ENCODE results near the gene GDNF.
"Not testable (repeated sequence)": the region's sequence is repeated elsewhere in the genome, so short reads cannot be mapped to it uniquely, and the experiment has no call there.

The GDNF gene

DNA sequence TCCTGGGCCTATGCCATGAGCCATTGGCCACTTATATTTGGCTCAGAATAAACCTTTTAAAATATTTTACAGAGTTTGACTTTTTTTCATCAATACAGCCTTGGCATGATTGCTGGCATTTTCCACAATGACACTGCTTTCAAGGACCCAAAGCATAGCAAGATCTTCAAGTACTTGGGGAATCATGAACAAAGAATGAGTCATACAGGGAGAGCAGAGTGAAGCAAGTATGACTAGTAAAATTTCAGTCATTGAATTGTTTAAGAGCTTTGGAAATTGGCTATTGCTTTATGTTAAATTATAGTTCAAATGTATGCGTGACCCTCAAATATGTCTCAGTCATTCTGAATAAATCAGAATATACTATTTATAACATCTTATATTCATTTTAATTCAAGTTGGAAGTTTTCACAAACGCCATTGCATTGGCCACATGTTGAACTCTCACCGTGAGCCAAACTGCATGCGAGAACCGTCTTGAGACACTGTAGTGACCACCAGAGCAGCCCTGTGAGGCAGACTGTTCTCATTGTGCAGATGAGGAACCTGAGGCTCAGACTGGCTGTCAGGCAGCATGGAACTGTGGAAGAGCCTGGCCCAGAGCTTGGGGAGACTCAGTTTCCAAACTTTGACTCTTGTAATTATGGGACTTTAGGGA lies 52.9 kb downstream of the GDNF start:
- TF ChIP-seq, protein P1, sequence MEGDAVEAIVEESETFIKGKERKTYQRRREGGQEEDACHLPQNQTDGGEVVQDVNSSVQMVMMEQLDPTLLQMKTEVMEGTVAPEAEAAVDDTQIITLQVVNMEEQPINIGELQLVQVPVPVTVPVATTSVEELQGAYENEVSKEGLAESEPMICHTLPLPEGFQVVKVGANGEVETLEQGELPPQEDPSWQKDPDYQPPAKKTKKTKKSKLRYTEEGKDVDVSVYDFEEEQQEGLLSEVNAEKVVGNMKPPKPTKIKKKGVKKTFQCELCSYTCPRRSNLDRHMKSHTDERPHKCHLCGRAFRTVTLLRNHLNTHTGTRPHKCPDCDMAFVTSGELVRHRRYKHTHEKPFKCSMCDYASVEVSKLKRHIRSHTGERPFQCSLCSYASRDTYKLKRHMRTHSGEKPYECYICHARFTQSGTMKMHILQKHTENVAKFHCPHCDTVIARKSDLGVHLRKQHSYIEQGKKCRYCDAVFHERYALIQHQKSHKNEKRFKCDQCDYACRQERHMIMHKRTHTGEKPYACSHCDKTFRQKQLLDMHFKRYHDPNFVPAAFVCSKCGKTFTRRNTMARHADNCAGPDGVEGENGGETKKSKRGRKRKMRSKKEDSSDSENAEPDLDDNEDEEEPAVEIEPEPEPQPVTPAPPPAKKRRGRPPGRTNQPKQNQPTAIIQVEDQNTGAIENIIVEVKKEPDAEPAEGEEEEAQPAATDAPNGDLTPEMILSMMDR (IDR thresholded peaks at IDR 0.05; ENCODE audit: insufficient read depth, low read length, poor library complexity, severe bottlenecking), result no peak
- Histone ChIP-seq H3K4me3 (replicated peaks; ENCODE audit: low read depth, low read length) (no peak overlapping the region), H3K27me3 (replicated peaks; ENCODE audit: control insufficient read depth, insufficient read depth, low read length) (no peaks in the 10 kb centered on the region), H3K36me3 (ENCODE audit: control insufficient read depth, insufficient read depth, low read length) (no peaks in the 10 kb centered on the region)
- DNase-seq (ENCODE audit: extremely low read depth, insufficient read length), result no peak

DNA sequence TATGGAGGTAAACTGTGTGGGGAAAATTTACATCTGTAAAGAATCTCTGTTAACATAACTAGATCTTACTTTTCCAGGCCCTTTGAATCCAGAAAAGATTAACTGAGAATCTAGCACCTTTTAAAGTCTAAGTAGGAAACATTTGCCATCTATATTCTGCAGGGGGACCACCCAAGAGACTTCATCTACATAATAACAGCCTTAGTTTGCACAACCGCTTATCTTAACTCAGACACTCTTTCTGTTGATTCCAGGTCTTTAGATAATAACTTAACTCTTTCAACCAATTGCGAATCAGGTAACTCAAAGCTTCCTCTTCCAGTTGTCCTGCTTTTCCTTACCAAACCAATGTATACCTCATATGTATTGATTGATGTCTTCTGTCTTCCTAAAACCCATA lies 53.4 kb downstream of the GDNF start:
- H3K36me3 ChIP-seq (ENCODE audit: control insufficient read depth, insufficient read depth, low read length), result no peaks in the 10 kb centered on the region
- no peak overlapping the region for H3K4me3 ChIP-seq (replicated peaks; ENCODE audit: low read depth, low read length)
- DNase-seq (ENCODE audit: extremely low read depth, insufficient read length), result no peak
- no peaks in the 10 kb centered on the region for H3K27me3 ChIP-seq (replicated peaks; ENCODE audit: control insufficient read depth, insufficient read depth, low read length)
- TF ChIP-seq, protein P1 (IDR thresholded peaks at IDR 0.05; ENCODE audit: insufficient read depth, low read length, poor library complexity, severe bottlenecking), result no peak

DNA sequence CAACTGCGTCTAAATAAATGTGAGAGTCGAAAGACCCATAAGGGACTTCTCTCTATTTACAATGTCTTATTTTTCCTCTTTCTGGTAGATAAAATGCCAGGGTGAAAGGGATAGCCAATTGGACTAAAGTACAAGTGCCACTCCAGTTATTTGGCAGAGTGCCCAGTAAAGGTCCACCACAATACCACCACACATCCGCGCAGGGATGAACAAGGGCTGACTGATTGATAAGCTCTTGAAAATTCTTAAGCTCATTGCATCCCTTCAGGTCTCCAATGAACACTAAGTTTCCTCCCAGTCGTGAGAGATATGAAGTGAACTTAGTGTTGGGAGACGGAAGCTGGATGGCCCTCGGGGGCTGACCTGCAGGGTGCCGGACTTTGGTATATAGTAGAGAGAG lies 58.4 kb downstream of the GDNF start:
- H3K27me3 ChIP-seq (replicated peaks; ENCODE audit: control insufficient read depth, insufficient read depth, low read length); H3K4me3 ChIP-seq (replicated peaks; ENCODE audit: low read depth, low read length); DNase-seq (ENCODE audit: extremely low read depth, insufficient read length): not testable (repeated sequence)

DNA sequence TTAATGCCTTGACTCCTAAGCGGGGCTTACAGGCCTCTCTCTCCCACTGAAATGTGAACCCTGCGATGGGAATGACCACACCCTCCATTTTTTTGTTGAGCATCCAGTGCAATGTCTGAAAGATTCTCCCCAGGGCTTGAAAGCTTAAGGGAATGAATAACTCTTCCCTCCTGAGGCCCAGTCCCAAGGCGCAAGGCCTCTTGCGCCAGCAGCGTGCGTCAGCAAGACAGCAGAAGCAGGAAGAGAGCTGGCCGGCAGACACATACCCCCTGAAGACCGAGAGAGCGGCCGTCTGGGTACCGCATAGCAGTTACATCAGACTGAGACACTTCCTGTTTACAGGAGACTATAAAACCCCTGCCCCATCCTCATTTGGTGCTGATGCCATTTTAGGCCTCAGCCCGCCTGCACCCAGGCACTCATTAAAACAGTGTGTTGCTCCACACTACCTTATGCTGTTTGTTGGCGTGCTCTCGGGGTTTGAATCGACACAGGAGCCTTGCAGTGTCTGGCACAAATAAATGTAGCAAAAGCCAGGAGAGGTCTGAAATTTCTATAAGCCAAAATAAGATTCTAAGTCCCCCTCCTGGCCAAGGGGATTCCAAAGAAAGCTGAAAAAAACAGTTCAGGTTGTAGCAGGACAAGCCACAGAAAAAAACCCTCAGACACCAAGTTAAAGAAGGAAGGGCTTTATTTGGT lies 62.3 kb downstream of the GDNF start:
- no peaks in the 10 kb centered on the region for H3K27me3 ChIP-seq (replicated peaks; ENCODE audit: control insufficient read depth, insufficient read depth, low read length)
- DNase-seq (ENCODE audit: extremely low read depth, insufficient read length), result no peak
- no peaks in the 10 kb centered on the region for H3K36me3 ChIP-seq (ENCODE audit: control insufficient read depth, insufficient read depth, low read length)
- no peak overlapping the region for H3K4me3 ChIP-seq (replicated peaks; ENCODE audit: low read depth, low read length)
- TF ChIP-seq, protein P1 (IDR thresholded peaks at IDR 0.05; ENCODE audit: insufficient read depth, low read length, poor library complexity, severe bottlenecking), result no peak

More for the DNA sequence above, 58.4 kb downstream of the GDNF start:
- H3K36me3 ChIP-seq (ENCODE audit: control insufficient read depth, insufficient read depth, low read length), result not testable (repeated sequence)

DNA sequence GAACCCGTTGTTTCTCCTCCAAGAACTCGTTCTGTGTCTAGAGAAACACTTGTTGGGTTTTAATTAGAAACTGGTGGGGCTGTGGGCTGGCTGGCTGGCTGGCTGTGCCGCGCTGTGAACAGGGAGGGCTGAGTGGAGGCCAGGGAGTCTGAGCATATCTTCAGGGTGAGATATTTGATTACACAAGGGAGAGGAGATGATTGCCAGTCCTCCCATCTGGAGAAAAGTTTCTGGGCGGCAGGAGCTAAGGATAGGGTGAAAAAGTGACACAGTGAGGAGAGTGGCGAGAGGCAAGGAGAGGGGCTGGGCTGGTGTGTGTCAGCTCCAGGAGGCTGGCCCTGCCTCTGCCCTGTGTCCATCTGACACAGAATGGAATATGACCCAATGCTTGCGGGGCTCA lies 63.0 kb downstream of the GDNF start:
- TF ChIP-seq, protein P1 (IDR thresholded peaks at IDR 0.05; ENCODE audit: insufficient read depth, low read length, poor library complexity, severe bottlenecking), result no peak
- no peaks in the 10 kb centered on the region for H3K36me3 ChIP-seq (ENCODE audit: control insufficient read depth, insufficient read depth, low read length)
- H3K4me3 ChIP-seq (replicated peaks; ENCODE audit: low read depth, low read length), result no peak overlapping the region
- no peak for DNase-seq (ENCODE audit: extremely low read depth, insufficient read length)
- H3K27me3 ChIP-seq (replicated peaks; ENCODE audit: control insufficient read depth, insufficient read depth, low read length), result no peaks in the 10 kb centered on the region

DNA sequence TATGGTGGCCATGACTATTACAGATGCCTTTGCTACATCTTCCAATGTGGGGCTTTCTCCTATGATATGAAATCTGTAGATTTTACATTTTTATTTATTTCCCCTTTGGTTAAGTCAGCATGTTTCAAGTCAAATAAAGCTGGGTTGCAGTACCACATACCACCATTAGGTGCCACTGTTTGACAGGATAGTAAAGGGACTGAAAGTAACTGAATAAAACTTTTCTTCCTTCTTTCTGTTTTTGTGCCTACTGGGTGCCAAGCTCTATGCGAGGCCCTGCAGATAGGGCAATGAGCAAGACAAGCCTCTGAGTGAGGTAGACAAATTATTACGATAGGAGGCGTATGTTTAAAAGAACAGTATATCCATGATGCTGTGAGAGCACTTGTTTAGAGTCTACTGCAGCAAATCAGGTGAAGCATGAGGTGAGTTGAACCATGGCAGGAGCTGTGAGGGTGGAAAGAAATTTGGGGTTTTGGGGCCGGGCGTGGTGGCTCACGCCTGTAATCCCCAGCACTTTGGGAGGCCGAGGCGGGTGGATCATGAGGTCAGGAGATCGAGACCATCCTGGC lies 64.8 kb downstream of the GDNF start:
- H3K27me3 ChIP-seq (replicated peaks; ENCODE audit: control insufficient read depth, insufficient read depth, low read length), result no peaks in the 10 kb centered on the region
- H3K4me3 ChIP-seq (replicated peaks; ENCODE audit: low read depth, low read length), result no peak overlapping the region
- TF ChIP-seq, protein P1 (IDR thresholded peaks at IDR 0.05; ENCODE audit: insufficient read depth, low read length, poor library complexity, severe bottlenecking), result peak; percentile 77
- H3K36me3 ChIP-seq (ENCODE audit: control insufficient read depth, insufficient read depth, low read length), result no peaks in the 10 kb centered on the region
- peak; percentile 19 for DNase-seq (ENCODE audit: extremely low read depth, insufficient read length)
